IMR-90 (cell line): ENCODE results near the gene CAMTA1. TPM values are rescaled to one million over a fixed set of nuclear protein-coding genes. Genes with fewer than 3 reads are reported as not detected.

ENCODE experiments used
- ATAC-seq: fragments of 200-7000 bp; cut with Tn5 transposase; 2 replicates; pipeline ENCODE4 v1.9.1; 2020; ENCODE audit warnings: low read depth, mild to moderate bottlenecking, moderate library complexity
- BruUV-seq: library from RNA; stranded (reverse); fragments of 400-500 nt; replicated peaks from 2 replicates; lab custom pipeline; 2021; lab: Mats Ljungman, UMichigan
- CTCF ChIA-PET: fragments of 300-600 bp; formaldehyde crosslinking; extraction: SDS; loops from one replicate; lab custom pipeline; 2021; ENCODE audit warnings: antibody characterized with exemption; lab: Yijun Ruan, JAX
- POLR2A ChIA-PET: fragments of 300-600 bp; sonication (Branson Sonifier 250); formaldehyde crosslinking; loops from one replicate; lab custom pipeline; 2022; ENCODE audit warnings: antibody characterized with exemption; ENCODE audit not compliant: unreplicated experiment; lab: Charles Lee
- DNase-seq: peaks from one replicate; pipeline ENCODE4 v3.0.0; 2013
- H2AFZ ChIP-seq: replicated peaks from 2 replicates; pipeline ENCODE3; 2013; ENCODE audit warnings: low read length, mild to moderate bottlenecking; ENCODE audit not compliant: poor library complexity
- H2AK5ac ChIP-seq: 2 replicates; pipeline ENCODE4 v1.6.1; 2013; ENCODE audit warnings: low read depth, low read length, inconsistent platforms
- H2AK9ac ChIP-seq: replicated peaks from 2 replicates; pipeline ENCODE3; 2013; ENCODE audit warnings: mild to moderate bottlenecking, low read depth, low read length, moderate library complexity; ENCODE audit not compliant: poor library complexity
- H2BK120ac ChIP-seq: 2 replicates; pipeline ENCODE4 v1.6.1; 2013; ENCODE audit warnings: low read depth, low read length, inconsistent platforms
- H2BK15ac ChIP-seq: 3 replicates; pipeline ENCODE4 v1.6.1; 2013; ENCODE audit warnings: low read depth, low read length, inconsistent platforms
- H2BK20ac ChIP-seq: 2 replicates; pipeline ENCODE4 v1.6.1; 2013; ENCODE audit warnings: low read depth, mild to moderate bottlenecking, inconsistent platforms, low read length, moderate library complexity
- H2BK5ac ChIP-seq: 2 replicates; pipeline ENCODE4 v1.6.1; 2013; ENCODE audit warnings: mild to moderate bottlenecking, low read depth, low read length, inconsistent platforms; ENCODE audit not compliant: poor library complexity, severe bottlenecking
- H3K14ac ChIP-seq: replicated peaks from 2 replicates; pipeline ENCODE4 v1.6.1; 2013; ENCODE audit warnings: low read depth, low read length, inconsistent platforms
- H3K18ac ChIP-seq: 2 replicates; pipeline ENCODE4 v1.6.1; 2013; ENCODE audit warnings: low read depth, low read length, control low read depth
- H3K23ac ChIP-seq: 2 replicates; pipeline ENCODE4 v1.6.1; 2013; ENCODE audit warnings: low read depth, low read length, inconsistent platforms
- H3K27ac ChIP-seq: 2 replicates; pipeline ENCODE4 v1.5.1; 2013; ENCODE audit warnings: mild to moderate bottlenecking, control low read depth, low read length; ENCODE audit not compliant: insufficient read depth
- H3K27me3 ChIP-seq: 2 replicates; pipeline ENCODE4 v1.6.1; 2013; ENCODE audit warnings: low read length; ENCODE audit not compliant: control insufficient read depth, insufficient read depth
- H3K36me3 ChIP-seq: 2 replicates; pipeline ENCODE4 v1.6.1; 2013; ENCODE audit warnings: low read length, mixed read lengths; ENCODE audit not compliant: control insufficient read depth, insufficient read depth
- H3K4ac ChIP-seq: 2 replicates; pipeline ENCODE4 v1.6.1; 2013; ENCODE audit warnings: low read depth, low read length, inconsistent platforms
- H3K4me1 ChIP-seq: 2 replicates; pipeline ENCODE4 v1.6.1; 2013; ENCODE audit warnings: low read length, mixed read lengths; ENCODE audit not compliant: control insufficient read depth, insufficient read depth
- H3K4me2 ChIP-seq: 2 replicates; pipeline ENCODE4 v1.6.1; 2013; ENCODE audit warnings: low read depth, mild to moderate bottlenecking, control low read depth, low read length, moderate library complexity
- H3K4me3 ChIP-seq: 2 replicates; pipeline ENCODE4 v1.5.1; 2013; ENCODE audit warnings: low read depth, mild to moderate bottlenecking, control low read depth, low read length, moderate library complexity; ENCODE audit not compliant: insufficient read depth
- H3K56ac ChIP-seq: 2 replicates; pipeline ENCODE4 v1.6.1; 2013; ENCODE audit warnings: low read length, inconsistent platforms; ENCODE audit not compliant: insufficient read depth; ENCODE audit errors: extremely low read depth
- H3K79me1 ChIP-seq, 2 experiments: 2 replicates each; pipeline ENCODE4 v1.6.1; 2013; ENCODE audit warnings: low read length in 2 of 2, inconsistent platforms in 1 of 2, low read depth in 1 of 2
- H3K9ac ChIP-seq: 2 replicates; pipeline ENCODE4 v1.6.1; 2013; ENCODE audit warnings: low read depth, low read length, control low read depth
- H3K9me1 ChIP-seq: 2 replicates; pipeline ENCODE4 v1.6.1; 2013; ENCODE audit warnings: low read length, inconsistent platforms; ENCODE audit not compliant: insufficient read depth
- H3K9me3 ChIP-seq: 2 replicates; pipeline ENCODE4 v1.6.1; 2013; ENCODE audit warnings: low read length; ENCODE audit not compliant: control insufficient read depth, insufficient read depth
- H4K20me1 ChIP-seq: 2 replicates; pipeline ENCODE4 v1.6.1; 2013; ENCODE audit warnings: low read length, inconsistent platforms; ENCODE audit not compliant: insufficient read depth
- H4K5ac ChIP-seq: 2 replicates; pipeline ENCODE4 v1.6.1; 2013; ENCODE audit warnings: mild to moderate bottlenecking, low read depth, low read length, control low read depth
- H4K8ac ChIP-seq, 2 experiments: 2 replicates each; pipeline ENCODE4 v1.6.1; 2013; ENCODE audit warnings: low read depth in 2 of 2, low read length in 2 of 2, control low read depth in 1 of 2, inconsistent platforms in 1 of 2
- H4K91ac ChIP-seq: 2 replicates; pipeline ENCODE4 v1.6.1; 2013; ENCODE audit warnings: low read depth, low read length, inconsistent platforms; ENCODE audit not compliant: insufficient read depth
- BHLHE40 ChIP-seq: fragments of 150-350 bp; IDR thresholded peaks from 2 replicates; pipeline ENCODE4 v1.6.1; 2016; ENCODE audit warnings: mild to moderate bottlenecking, low read depth, low read length
- CEBPB ChIP-seq: IDR thresholded peaks from 2 replicates; pipeline ENCODE4 v1.6.1; 2012; ENCODE audit warnings: low read depth, low read length, improper control_type of control experiment
- FOS ChIP-seq: fragments of 150-350 bp; IDR thresholded peaks from 2 replicates; pipeline ENCODE4 v1.6.1; 2016; ENCODE audit warnings: low read depth, low read length
- NFE2L2 ChIP-seq: fragments of 150-350 bp; IDR thresholded peaks from 2 replicates; pipeline ENCODE4 v1.6.1; 2016; ENCODE audit warnings: low read depth, mild to moderate bottlenecking, low read length
- WGBS, 2 experiments: methylation state at CpG; one replicate each; pipeline versions ENCODE4 v1.1.5 to v1.1.7; 2013; ENCODE audit warnings: missing lambda C conversion rate in 2 of 2; ENCODE audit not compliant: insufficient read length in 1 of 2; ENCODE audit errors: extremely low coverage in 2 of 2; 5-methylcytosine and 5-hydroxymethylcytosine counted together
- dilution Hi-C: fragments of 300-500 bp; cut with HindIII; formaldehyde crosslinking; loops from one replicate; pipeline ENCODE4 v1.14.3; 2018; ENCODE audit warnings: low sequenced_read_pairs; ENCODE audit not compliant: unreplicated experiment
- in situ Hi-C: fragments of 300-500 bp; cut with MboI; formaldehyde crosslinking; loops from 3 replicates; pipeline ENCODE4 v1.14.3; 2019; ENCODE audit warnings: low sequenced_read_pairs, inconsistent platforms, mixed read lengths
- intact Hi-C: fragments of 100-400 bp; cut with micrococcal nuclease; formaldehyde crosslinking; loops from 2 replicates; pipeline ENCODE4 v1.10.0; 2022
- polyA plus RNA-seq, 3 experiments: library from polyadenylated mRNA; depleted of rRNA; stranded (reverse); fragments of >200 nt; gene quantifications; 2 replicates each; pipeline ENCODE4 v1.2.3, GENCODE V29; 2012; ENCODE audit warnings: low replicate concordance in 1 of 3
- total RNA-seq: library from RNA; depleted of rRNA; stranded (reverse); fragments of >200 nt; gene quantifications from 2 replicates; pipeline ENCODE4 v1.2.3, GENCODE V29; 2012

Gene CAMTA1
- total and polyA plus RNA-seq, 2 of the 4 experiments (the other 2 are of a cell fraction): 35.5 to 74.3 TPM

GRCh38 chr1:7288992-7289391, 503.7 kb downstream of the CAMTA1 start:
- Histone ChIP-seq H3K27me3 (no peaks in the 10 kb centered on the region), H4K8ac (no peak overlapping the region), H2BK15ac (no peak overlapping the region), H3K4ac (no peak overlapping the region), H2AK5ac (no peak overlapping the region; the same call in 1 of the 2 replicates), H3K27ac (no peak overlapping the region), H4K91ac (no peak overlapping the region), H3K23ac (no peak overlapping the region), H2BK5ac (no peak overlapping the region), H2BK20ac (no peak overlapping the region; the same call in 1 of the 2 replicates), H3K14ac (no peak overlapping the region), H3K4me3 (no peak overlapping the region), H3K9me1 (peaks cover 17% of the 10 kb centered on the region), H3K56ac (no peak overlapping the region), H3K79me1 (no peaks in the 10 kb centered on the region), H2AFZ (no peak overlapping the region), H3K4me2 (no peak overlapping the region), H3K9me3 (0 out of 2 replicates have a peak, but pooled peaks cover 3% of the 10 kb centered on the region), H2AK9ac (no peak overlapping the region), H4K5ac (no peak overlapping the region), H3K4me1 (peaks cover 15% of the 10 kb centered on the region), H3K9ac (no peak overlapping the region), H2BK120ac (no peak overlapping the region), H4K20me1 (no peaks in the 10 kb centered on the region), H3K18ac (no peak overlapping the region), H3K36me3 (no peaks in the 10 kb centered on the region)
- 29% methylated on average over 1 of the region's 5 CpGs; no CpG with 5 or more reads in 1 of the 2 experiments for WGBS, 2 experiments
- no peak for TF ChIP-seq NFE2L2
- no peak for TF ChIP-seq FOS
- TF ChIP-seq BHLHE40: no peak
- TF ChIP-seq CEBPB: no peak
- intact Hi-C loops (no loop called here), in situ Hi-C loops (no loop called here), dilution Hi-C loops (no loop called here)
- ChIA-PET CTCF (no interaction called here), POLR2A (no interaction called here)
- BruUV-seq: no TSS peak
- DNase-seq (no peak), ATAC-seq (no peak)
